GM12872 (cell line): Measurements from ENCODE around the gene TECPR2.

Experiments
- TF ChIP-seq, protein P1 (sequence below): IDR thresholded peaks from 3 replicates; pipeline ENCODE4 v1.5.1; 2011; ENCODE audit warnings: low read depth, mild to moderate bottlenecking, low read length, moderate library complexity; ENCODE audit not compliant: insufficient read depth

The TECPR2 gene

DNA sequence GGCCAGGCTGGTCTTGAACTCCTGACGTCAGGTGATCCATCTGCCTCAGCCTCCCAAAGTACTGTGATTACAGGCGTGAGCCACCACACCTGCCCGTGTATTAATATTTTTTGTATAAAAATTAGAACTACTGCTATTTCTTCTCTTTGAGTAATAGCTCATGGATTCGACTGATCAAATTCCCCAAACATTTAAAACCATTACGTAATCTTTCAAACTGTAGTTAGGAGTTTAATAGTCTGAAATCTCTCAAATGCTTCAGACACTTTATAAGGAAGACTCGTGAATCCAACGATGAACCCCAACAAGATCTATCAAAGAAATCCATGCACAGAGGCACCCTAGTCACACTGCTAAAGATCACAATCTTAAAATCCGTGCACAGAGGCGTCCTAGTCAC is 16.1 kb downstream of the TECPR2 start:
- TF ChIP-seq, protein P1, sequence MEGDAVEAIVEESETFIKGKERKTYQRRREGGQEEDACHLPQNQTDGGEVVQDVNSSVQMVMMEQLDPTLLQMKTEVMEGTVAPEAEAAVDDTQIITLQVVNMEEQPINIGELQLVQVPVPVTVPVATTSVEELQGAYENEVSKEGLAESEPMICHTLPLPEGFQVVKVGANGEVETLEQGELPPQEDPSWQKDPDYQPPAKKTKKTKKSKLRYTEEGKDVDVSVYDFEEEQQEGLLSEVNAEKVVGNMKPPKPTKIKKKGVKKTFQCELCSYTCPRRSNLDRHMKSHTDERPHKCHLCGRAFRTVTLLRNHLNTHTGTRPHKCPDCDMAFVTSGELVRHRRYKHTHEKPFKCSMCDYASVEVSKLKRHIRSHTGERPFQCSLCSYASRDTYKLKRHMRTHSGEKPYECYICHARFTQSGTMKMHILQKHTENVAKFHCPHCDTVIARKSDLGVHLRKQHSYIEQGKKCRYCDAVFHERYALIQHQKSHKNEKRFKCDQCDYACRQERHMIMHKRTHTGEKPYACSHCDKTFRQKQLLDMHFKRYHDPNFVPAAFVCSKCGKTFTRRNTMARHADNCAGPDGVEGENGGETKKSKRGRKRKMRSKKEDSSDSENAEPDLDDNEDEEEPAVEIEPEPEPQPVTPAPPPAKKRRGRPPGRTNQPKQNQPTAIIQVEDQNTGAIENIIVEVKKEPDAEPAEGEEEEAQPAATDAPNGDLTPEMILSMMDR = no peak

DNA sequence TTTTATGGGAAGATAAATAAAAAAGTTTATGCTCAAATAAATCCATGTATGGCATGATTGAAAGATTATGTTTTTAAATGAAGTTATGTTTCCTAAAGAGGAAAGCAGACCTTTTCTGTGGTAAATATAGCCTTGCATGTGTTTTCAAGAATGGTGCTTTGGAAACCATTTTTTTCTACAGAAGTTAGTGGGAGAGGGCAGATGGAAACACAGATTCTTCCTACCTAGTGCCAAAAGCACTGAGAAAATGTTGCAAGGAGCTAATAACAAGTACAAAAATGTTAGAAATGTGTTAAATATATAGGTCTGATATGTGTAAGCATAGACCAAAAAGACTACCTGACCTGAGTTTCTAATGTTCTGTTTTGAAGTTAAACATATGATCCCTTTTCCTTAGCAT is 24.3 kb downstream of the TECPR2 start:
- TF ChIP-seq, protein P1 = no peak

DNA sequence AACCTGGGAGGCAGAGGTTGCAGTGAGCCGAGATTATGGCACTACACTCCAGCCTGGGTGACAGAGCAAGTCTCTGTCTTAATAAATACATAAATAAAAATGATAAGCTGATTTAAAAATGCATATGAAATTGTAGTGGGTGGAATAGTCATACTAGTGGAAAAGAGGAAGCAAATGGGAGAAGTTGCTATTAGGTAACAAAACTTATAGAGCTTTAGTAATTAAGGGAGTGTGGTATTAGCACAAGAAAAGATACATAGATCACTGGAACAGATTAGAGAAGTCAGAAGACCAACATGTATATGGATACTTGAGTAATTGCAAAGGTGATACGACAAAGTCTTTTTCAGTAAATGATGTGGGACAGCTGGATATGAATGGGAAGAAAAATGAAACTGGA is 26.5 kb downstream of the TECPR2 start:
- TF ChIP-seq, protein P1 = no peak

DNA sequence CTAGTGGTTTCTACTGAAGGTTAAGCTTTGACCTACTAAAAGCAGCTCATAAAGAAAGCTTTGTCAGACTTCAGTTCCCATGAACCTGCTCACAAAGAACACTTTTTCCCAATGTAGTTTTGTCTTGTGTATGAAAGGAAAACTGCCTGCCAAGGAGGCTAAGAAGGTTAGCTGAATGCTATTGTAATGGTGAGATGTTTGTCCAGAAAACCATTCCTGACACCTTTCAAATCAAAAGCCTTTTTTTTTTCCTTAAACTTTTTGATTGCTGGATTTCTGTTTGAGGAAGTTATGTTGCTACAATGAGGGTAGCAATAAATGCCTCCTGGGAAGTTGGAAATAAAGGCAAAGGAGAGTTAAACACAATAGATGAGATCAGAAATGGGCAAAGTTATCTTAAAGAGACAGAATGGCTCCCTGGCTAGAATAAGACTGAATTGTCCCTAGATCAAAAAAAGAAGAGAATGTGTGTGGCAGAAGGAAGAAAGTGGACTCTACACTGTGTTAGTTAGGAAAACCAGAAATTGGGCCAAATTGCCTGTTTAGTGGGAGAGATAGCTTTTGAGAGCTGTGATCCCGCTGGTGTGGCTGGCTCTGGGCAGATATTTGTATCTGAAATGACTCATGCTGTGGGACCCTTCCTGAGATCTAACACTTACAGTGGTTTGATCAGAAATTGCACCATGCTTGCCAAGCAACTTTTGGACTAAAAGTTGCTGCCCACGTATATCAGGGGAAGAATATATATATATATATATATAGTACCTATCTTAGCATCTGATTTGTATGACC is 27.5 kb downstream of the TECPR2 start:
- TF ChIP-seq, protein P1 = no peak

DNA sequence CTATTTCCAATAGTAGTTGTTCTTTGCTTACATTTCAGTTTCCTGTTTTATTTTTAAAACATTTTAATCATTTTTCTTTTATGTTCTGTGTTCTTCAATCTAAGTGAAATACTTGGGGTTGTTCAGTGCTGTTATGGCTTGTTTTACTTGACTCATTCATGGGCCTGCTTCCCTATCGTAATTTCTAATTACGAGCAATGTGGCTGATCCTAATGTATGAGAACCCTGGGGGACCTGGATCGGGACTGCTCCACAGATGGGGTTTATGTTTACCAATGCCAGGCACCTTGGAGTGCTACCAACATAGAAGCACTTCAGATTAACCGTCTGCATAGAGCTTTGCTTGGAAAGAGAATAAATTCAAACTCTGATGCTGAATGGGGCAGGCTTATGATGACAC is 29.8 kb downstream of the TECPR2 start:
- TF ChIP-seq, protein P1 = no peak

DNA sequence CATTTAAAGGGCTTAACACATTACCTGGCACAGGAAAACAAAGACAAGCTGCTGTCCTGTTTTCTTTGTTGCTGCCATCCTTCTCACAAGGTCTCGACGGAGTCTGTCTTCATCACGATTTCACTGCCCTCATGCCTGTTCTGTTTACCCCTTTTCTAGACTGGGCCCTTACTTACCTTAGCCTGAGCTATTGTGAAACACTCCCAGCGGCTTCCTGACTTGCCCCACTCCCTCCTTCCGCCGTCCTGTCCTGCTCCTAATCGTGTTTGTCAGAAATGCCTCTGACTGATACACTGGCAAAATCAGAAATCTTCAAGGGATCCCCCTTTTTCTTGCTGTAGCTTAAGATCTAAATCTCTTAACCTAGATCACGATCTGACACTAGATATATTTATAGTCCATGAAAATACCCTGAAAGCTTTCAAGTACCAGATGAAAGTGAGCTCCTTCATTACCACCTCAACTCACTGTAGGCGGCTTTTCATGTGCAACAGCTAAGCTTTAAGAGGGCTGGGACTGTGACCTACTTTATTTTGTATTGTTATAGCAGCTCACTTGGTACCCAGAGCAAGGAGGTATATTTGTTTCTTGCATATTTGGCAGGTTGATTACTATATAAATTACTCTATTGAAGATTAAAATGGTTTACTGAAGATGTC is 32.1 kb downstream of the TECPR2 start:
- TF ChIP-seq, protein P1 = no peak

DNA sequence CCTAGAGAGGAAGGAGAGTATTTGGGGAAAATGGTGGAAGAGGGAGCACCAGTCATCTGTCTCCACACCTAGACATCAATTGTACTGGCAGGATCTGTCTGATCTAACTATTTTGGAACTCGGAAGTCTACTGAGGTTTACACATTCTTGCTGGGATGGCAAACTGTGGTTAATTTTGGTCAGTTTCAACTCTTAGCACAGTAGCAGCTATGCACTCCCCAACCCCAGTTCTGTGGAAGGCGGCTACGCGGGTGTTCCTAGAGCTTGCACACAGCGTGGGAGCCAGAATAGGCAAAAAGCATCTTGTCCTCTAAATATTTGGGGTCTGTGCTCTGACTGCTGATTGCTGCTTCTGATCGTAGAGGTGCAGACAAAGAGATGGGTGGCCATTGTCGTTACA is 33.8 kb downstream of the TECPR2 start:
- TF ChIP-seq, protein P1 = no peak
